GM13976 (cell line): ENCODE measurements around the gene GPRC5B.

Experiments
- DNase-seq: peaks from one replicate; pipeline ENCODE4 v3.0.0; 2012; ENCODE audit warnings: low spot score
- CTCF ChIP-seq: IDR thresholded peaks from 2 replicates; pipeline ENCODE4 v1.5.1; 2012; ENCODE audit warnings: borderline replicate concordance, mild to moderate bottlenecking; ENCODE audit not compliant: insufficient read depth; ENCODE audit errors: extremely low read depth, missing control alignments, control extremely low read depth
- in situ Hi-C: fragments of 300-500 bp; cut with MboI; formaldehyde crosslinking; loops from one replicate; pipeline ENCODE4 v1.12.0; 2022; ENCODE audit warnings: low sequenced_read_pairs, mixed read lengths, inconsistent platforms; ENCODE audit not compliant: unreplicated experiment

The GPRC5B gene

GRCh38 chr16:19824216-19824615 lies 60.4 kb downstream of the GPRC5B start:
- in situ Hi-C loops = no loop called here
- DNase-seq = no peak
- no peak for TF ChIP-seq CTCF

- no peak for TF ChIP-seq CTCF
- DNase-seq = no peak
- in situ Hi-C loops = no loop called here
These were observed 61.3 kb downstream of the GPRC5B start for GRCh38 chr16:19823322-19823721.

GRCh38 chr16:19822533-19822932 lies 62.1 kb downstream of the GPRC5B start:
- TF ChIP-seq CTCF = no peak
- in situ Hi-C loops = no loop called here
- DNase-seq = no peak

GRCh38 chr16:19817875-19818274 lies 66.8 kb downstream of the GPRC5B start:
- in situ Hi-C loops = no loop called here
- no peak for DNase-seq
- TF ChIP-seq CTCF = no peak

GRCh38 chr16:19817122-19817521 lies 67.5 kb downstream of the GPRC5B start:
- DNase-seq = no peak
- in situ Hi-C loops = no loop called here
- TF ChIP-seq CTCF = no peak

- DNase-seq = no peak
- in situ Hi-C loops = no loop called here
- no peak for TF ChIP-seq CTCF
These were observed 69.2 kb downstream of the GPRC5B start for GRCh38 chr16:19815418-19815817.

- DNase-seq = no peak
- in situ Hi-C loops = no loop called here
- no peak for TF ChIP-seq CTCF
These were observed 71.7 kb downstream of the GPRC5B start for GRCh38 chr16:19812986-19813385.
